HL-60 (cell line): Measurements from ENCODE around the gene EEPD1.

Experiments used
- POLR2AphosphoS5 ChIP-seq: IDR thresholded peaks from 2 replicates; pipeline ENCODE4 v1.6.1; 2012; ENCODE audit warnings: low read depth
- TF ChIP-seq, protein P1 (sequence below): IDR thresholded peaks from one replicate; pipeline ENCODE4 v1.5.1; 2011; ENCODE audit warnings: low read length, control low read depth, inconsistent platforms; ENCODE audit not compliant: insufficient read depth

GRCh38 chr7:36209814-36210183 lies 56.7 kb downstream of the EEPD1 start:
- TF ChIP-seq, protein P1, sequence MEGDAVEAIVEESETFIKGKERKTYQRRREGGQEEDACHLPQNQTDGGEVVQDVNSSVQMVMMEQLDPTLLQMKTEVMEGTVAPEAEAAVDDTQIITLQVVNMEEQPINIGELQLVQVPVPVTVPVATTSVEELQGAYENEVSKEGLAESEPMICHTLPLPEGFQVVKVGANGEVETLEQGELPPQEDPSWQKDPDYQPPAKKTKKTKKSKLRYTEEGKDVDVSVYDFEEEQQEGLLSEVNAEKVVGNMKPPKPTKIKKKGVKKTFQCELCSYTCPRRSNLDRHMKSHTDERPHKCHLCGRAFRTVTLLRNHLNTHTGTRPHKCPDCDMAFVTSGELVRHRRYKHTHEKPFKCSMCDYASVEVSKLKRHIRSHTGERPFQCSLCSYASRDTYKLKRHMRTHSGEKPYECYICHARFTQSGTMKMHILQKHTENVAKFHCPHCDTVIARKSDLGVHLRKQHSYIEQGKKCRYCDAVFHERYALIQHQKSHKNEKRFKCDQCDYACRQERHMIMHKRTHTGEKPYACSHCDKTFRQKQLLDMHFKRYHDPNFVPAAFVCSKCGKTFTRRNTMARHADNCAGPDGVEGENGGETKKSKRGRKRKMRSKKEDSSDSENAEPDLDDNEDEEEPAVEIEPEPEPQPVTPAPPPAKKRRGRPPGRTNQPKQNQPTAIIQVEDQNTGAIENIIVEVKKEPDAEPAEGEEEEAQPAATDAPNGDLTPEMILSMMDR, result no peak
- no peak for TF ChIP-seq POLR2AphosphoS5
